DND-41 (cell line): ENCODE data around the gene PRUNE1.

Experiments used
- EZH2 ChIP-seq: IDR thresholded peaks from 3 replicates; pipeline ENCODE4 v1.6.1; 2012; ENCODE audit warnings: borderline replicate concordance, low read depth, mild to moderate bottlenecking, moderate library complexity, low read length, inconsistent platforms; ENCODE audit not compliant: severe bottlenecking
- TF ChIP-seq, protein P1 (sequence below): IDR thresholded peaks from 2 replicates; pipeline ENCODE4 v1.5.1; 2012; ENCODE audit warnings: borderline replicate concordance, low read length, moderate library complexity, mild to moderate bottlenecking; ENCODE audit not compliant: poor library complexity, severe bottlenecking; ENCODE audit errors: extremely low read depth

DNA sequence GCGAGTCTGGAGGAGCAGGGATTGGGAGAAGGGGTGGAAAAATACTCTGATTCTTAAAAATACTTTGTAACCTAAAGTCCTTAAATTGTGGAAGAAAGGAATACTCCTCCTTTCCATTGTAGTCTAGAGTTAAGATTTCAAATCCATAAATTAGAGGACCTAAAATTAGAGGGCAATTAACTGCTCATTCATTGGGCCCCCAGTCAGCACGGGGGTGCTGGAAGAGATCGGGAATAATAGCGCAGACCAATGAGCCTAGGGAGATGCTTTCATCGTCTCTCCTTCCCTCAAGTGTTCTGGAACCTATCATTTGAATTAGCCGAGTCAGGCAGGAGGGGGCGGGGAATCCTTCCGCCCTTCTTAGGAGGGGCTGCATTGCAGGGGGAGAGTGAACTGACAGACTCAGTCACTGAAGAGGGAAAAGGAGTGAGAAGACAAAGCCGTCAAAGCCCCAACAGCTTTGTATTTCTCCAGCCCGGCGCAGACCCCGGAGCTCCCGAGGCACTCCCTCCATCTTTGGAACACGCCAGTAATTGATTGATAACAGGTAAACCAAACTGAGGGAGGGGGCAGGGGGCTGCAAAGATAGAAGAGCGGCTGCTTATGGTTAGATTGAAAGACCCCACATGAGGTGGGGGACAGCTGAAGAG is 51.9 kb downstream of the PRUNE1 start, which contains the start of gene MLLT11:
- TF ChIP-seq, protein P1, sequence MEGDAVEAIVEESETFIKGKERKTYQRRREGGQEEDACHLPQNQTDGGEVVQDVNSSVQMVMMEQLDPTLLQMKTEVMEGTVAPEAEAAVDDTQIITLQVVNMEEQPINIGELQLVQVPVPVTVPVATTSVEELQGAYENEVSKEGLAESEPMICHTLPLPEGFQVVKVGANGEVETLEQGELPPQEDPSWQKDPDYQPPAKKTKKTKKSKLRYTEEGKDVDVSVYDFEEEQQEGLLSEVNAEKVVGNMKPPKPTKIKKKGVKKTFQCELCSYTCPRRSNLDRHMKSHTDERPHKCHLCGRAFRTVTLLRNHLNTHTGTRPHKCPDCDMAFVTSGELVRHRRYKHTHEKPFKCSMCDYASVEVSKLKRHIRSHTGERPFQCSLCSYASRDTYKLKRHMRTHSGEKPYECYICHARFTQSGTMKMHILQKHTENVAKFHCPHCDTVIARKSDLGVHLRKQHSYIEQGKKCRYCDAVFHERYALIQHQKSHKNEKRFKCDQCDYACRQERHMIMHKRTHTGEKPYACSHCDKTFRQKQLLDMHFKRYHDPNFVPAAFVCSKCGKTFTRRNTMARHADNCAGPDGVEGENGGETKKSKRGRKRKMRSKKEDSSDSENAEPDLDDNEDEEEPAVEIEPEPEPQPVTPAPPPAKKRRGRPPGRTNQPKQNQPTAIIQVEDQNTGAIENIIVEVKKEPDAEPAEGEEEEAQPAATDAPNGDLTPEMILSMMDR = no peak
- TF ChIP-seq EZH2 = no peak
